NCI-H2029 (cell line): ENCODE measurements around the gene THSD7A.

ENCODE experiments used
- DNase-seq: peaks from one replicate; lab custom pipeline; 2025; lab: John Stamatoyannopoulos, UW

THSD7A gene

DNA sequence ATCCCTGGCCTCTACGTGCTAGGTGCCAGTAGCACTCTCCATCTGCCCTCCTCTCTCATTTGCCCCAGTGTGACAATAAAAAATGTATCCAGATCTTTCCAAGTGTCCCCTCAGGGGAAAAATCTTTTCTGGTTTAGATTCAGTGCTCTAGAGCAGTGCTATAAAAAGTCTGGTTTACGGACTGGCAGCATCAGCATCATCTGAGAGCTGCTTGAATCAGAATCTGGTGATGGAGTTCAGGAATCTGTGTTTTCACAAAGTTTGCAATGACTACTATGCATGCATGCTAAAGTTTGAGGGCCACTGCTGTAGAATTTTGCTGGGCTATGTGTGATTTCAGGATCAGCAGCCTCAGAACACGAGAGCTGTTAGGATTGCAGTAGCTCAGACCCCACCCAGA, 501.8 kb downstream of the THSD7A start:
- no peak for DNase-seq

DNA sequence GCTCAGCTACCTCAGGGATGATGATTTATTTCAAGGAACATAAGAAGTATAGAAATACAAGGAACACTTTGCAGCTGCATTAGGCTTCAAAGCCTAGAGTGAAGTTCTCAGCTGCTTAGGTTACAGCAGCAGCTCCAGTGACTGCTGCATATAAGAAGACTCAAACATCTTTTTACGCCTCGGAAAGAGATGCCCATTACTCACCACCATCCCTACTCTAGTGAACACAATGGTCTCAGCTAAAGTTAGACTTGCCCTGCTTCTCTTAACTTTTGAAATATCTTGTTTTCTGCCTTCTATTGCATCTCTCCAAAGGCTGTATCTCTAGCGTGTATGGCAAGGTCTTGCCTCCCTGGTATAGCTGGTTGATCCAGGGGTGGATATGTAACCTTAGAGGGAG, 502.4 kb downstream of the THSD7A start:
- DNase-seq = no peak

DNA sequence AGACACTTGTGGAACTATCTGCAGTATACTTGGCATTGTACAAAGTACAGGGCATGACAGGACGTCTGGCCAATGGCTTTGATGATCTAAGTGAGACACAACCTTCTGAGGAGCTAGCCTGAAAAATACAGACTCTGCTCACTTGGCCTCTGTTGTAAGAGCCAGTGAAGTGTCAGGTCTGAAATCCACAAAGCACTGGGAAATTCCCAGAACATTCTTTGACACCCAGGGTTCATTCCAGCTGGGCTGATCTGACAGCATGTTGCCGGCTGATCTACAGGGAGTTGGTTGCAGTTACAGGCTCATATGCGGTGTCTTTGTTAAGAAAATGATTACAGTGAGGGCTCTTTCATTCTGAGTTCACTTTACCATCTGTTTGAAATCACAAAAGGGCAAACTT, 503.7 kb downstream of the THSD7A start:
- no peak for DNase-seq

DNA sequence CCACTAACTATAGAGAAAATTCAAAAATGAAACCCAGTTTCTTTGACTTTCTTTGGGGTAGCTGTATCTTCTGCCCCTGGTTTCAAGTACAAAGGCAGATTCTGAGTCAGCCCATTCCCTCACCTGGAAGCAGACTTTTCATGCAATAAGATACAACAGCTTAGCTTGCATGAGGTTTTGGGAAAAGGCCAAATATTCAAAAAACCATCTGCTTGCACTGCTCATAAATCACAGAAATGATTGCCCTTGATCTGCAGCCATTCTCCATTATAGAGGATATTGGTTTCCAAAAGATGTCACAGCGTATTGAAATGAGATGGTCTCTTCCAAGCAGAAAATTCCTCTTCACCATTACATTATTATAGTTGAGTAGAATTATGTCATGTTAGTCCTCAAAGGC, 504.4 kb downstream of the THSD7A start:
- no peak for DNase-seq
